SU-DHL-6 (cell line): Measurements from ENCODE around the gene LTBP1.

Experiments used
- H2AFZ ChIP-seq: fragments of 200-600 bp; sonication (generic); 2 replicates; pipeline ENCODE4 v1.6.1; 2014; ENCODE audit warnings: low read depth, mild to moderate bottlenecking, moderate library complexity, mixed read lengths, antibody characterized with exemption, low read length; ENCODE audit not compliant: severe bottlenecking
- H3F3A ChIP-seq: fragments of 200-600 bp; shearing (Covaris generic); 2 replicates; pipeline ENCODE4 v1.6.0; 2016; ENCODE audit warnings: antibody characterized with exemption, mild to moderate bottlenecking; ENCODE audit not compliant: insufficient read depth
- H3K27ac ChIP-seq: fragments of 200-600 bp; sonication (generic); 2 replicates; pipeline ENCODE4 v1.5.1; 2016; ENCODE audit warnings: low read depth, mild to moderate bottlenecking, low read length, moderate library complexity, mixed read lengths
- H3K27me3 ChIP-seq: fragments of 200-600 bp; sonication (generic), shearing (Covaris generic); 2 replicates; pipeline ENCODE4 v1.6.0; 2014; ENCODE audit warnings: mild to moderate bottlenecking, low read length
- H3K36me3 ChIP-seq: fragments of 200-600 bp; sonication (generic); 2 replicates; pipeline ENCODE4 v1.6.1; 2014; ENCODE audit warnings: mild to moderate bottlenecking, low read length, mixed read lengths
- H3K4me2 ChIP-seq: fragments of 300-600, 200-600 bp; shearing (Covaris generic), sonication (generic); 2 replicates; pipeline ENCODE4 v1.6.0; 2014; ENCODE audit warnings: low read length, low read depth, mild to moderate bottlenecking; ENCODE audit not compliant: poor library complexity, severe bottlenecking
- H3K4me3 ChIP-seq: fragments of 200-600 bp; sonication (generic); 2 replicates; pipeline ENCODE4 v1.5.1; 2014; ENCODE audit warnings: antibody characterized with exemption, low read length, mild to moderate bottlenecking, mixed read lengths; ENCODE audit not compliant: insufficient read depth, poor library complexity, severe bottlenecking
- H3K79me2 ChIP-seq: fragments of 200-600 bp; sonication (generic); 2 replicates; pipeline ENCODE4 v1.6.1; 2014; ENCODE audit warnings: mild to moderate bottlenecking, low read length, moderate library complexity; ENCODE audit not compliant: insufficient read depth
- H3K9ac ChIP-seq: fragments of 200-600 bp; sonication (generic); 2 replicates; pipeline ENCODE4 v1.7.0; 2014; ENCODE audit warnings: mild to moderate bottlenecking, low read length
- H3K9me2 ChIP-seq: fragments of 200-600 bp; sonication (generic); replicated peaks from 2 replicates; pipeline ENCODE4 v1.6.1; 2014; ENCODE audit warnings: low read length; ENCODE audit not compliant: insufficient read depth
- H3K9me3 ChIP-seq: fragments of 200-600 bp; sonication (generic); 2 replicates; pipeline ENCODE4 v1.6.1; 2014; ENCODE audit warnings: low read length, mixed read lengths; ENCODE audit not compliant: insufficient read depth
- H4K20me1 ChIP-seq: fragments of 200-600 bp; sonication (generic); 2 replicates; pipeline ENCODE4 v1.6.1; 2014; ENCODE audit warnings: low read depth, mild to moderate bottlenecking, antibody characterized with exemption, low read length, moderate library complexity, mixed read lengths
- CTCF ChIP-seq: fragments of 200-600 bp; sonication (generic); IDR thresholded peaks from one replicate; pipeline ENCODE4 v1.5.1; 2017; ENCODE audit warnings: antibody characterized with exemption, mild to moderate bottlenecking, low read length, moderate library complexity; ENCODE audit not compliant: insufficient read depth, poor library complexity, severe bottlenecking
- EZH2phosphoT487 ChIP-seq: fragments of 200-600 bp; sonication (generic), shearing (Covaris generic); conservative IDR thresholded peaks from 2 replicates; pipeline ENCODE4 v1.6.1; 2018; ENCODE audit warnings: mild to moderate bottlenecking, antibody characterized with exemption, low read length, moderate library complexity, mixed read lengths

LTBP1 gene

GRCh38 chr2:32960238-32960637 lies 13.5 kb downstream of the LTBP1 start:
- no peaks in the 10 kb centered on the region for H3K27me3 ChIP-seq
- H3F3A ChIP-seq: peaks cover 26% of the 10 kb centered on the region
- H3K79me2 ChIP-seq: peaks cover 98% of the 10 kb centered on the region
- peaks cover 11% of the 10 kb centered on the region; the same call in 1 of the 2 replicates for H4K20me1 ChIP-seq
- no peaks in the 10 kb centered on the region for H3K9me3 ChIP-seq
- no peak overlapping the region for H3K4me3 ChIP-seq
- no peak overlapping the region for H3K4me2 ChIP-seq
- no peaks in the 10 kb centered on the region for H3K9me2 ChIP-seq
- peaks cover 36% of the 10 kb centered on the region for H3K36me3 ChIP-seq
- no peak overlapping the region for H3K27ac ChIP-seq
- TF ChIP-seq EZH2phosphoT487: no peak
- TF ChIP-seq CTCF: no peak
- no peak overlapping the region for H2AFZ ChIP-seq
- no peak overlapping the region for H3K9ac ChIP-seq

GRCh38 chr2:32960647-32961403 lies 14.1 kb downstream of the LTBP1 start:
- Histone ChIP-seq H3K9me2 (no peaks in the 10 kb centered on the region), H3K27me3 (no peaks in the 10 kb centered on the region), H3K27ac (no peak overlapping the region), H3K9me3 (no peaks in the 10 kb centered on the region), H3K4me3 (no peak overlapping the region), H3K9ac (no peak overlapping the region), H4K20me1 (peaks cover 11% of the 10 kb centered on the region; the same call in 1 of the 2 replicates), H3K79me2 (peaks cover 98% of the 10 kb centered on the region), H3K36me3 (peaks cover 32% of the 10 kb centered on the region), H2AFZ (no peak overlapping the region), H3F3A (peaks cover 30% of the 10 kb centered on the region), H3K4me2 (no peak overlapping the region)
- no peak for TF ChIP-seq CTCF
- TF ChIP-seq EZH2phosphoT487: no peak

DNA sequence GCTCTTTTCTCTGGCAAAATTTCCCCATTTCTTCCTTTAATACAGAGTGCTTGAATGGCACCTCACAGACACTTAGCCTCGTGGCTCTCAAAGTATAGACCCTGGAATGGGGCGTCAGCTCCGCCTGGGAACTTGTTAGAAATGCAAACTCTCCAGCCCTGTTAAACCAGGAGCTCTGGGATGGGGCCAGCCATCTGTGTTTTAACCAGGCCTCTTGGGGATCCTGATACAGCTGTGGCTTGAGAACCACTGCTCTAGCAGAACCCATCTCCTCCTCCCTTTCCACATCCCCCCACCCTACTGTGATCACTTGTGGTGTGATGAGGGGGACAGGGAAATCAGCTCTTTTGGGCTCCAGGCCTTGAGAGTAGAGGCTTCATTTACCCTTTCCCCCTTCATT lies 15.9 kb downstream of the LTBP1 start:
- Histone ChIP-seq H3K4me3 (no peak overlapping the region), H3K79me2 (peaks cover 98% of the 10 kb centered on the region), H3K27ac (no peak overlapping the region), H3K27me3 (no peaks in the 10 kb centered on the region), H3K9ac (no peak overlapping the region), H3K9me2 (no peaks in the 10 kb centered on the region), H3K4me2 (no peak overlapping the region), H3K36me3 (peaks cover 24% of the 10 kb centered on the region), H2AFZ (no peak overlapping the region), H3F3A (peaks cover 43% of the 10 kb centered on the region), H3K9me3 (no peaks in the 10 kb centered on the region), H4K20me1 (peaks cover 21% of the 10 kb centered on the region)
- no peak for TF ChIP-seq CTCF
- no peak for TF ChIP-seq EZH2phosphoT487
